ENCODE results near the gene DIAPH2.
"Not testable (repeated sequence)": the region's sequence is repeated elsewhere in the genome, so short reads cannot be mapped to it uniquely, and the experiment has no call there.

Gene DIAPH2

GRCh38 chrX:97389761-97390192, 705.1 kb downstream of the DIAPH2 start:
- DNase-seq (ENCODE audit: low spot score): no peak

- no peak for DNase-seq (ENCODE audit: low spot score)
Measured at GRCh38 chrX:97397371-97397770, 712.7 kb downstream of the DIAPH2 start.

GRCh38 chrX:97398030-97398551, 713.4 kb downstream of the DIAPH2 start:
- DNase-seq (ENCODE audit: low spot score): no peak

- DNase-seq (ENCODE audit: low spot score): no peak
Measured at GRCh38 chrX:97399400-97399799, 714.8 kb downstream of the DIAPH2 start.

GRCh38 chrX:97400492-97400891, 715.9 kb downstream of the DIAPH2 start:
- DNase-seq (ENCODE audit: low spot score): no peak

GRCh38 chrX:97401154-97401553, 716.5 kb downstream of the DIAPH2 start:
- no peak for DNase-seq (ENCODE audit: low spot score)

- no peak for DNase-seq (ENCODE audit: low spot score)
Measured at GRCh38 chrX:97401586-97402136, 717.0 kb downstream of the DIAPH2 start.

- no peak for DNase-seq (ENCODE audit: low spot score)
Measured at GRCh38 chrX:97402333-97402732, 717.7 kb downstream of the DIAPH2 start.

- no peak for DNase-seq (ENCODE audit: low spot score)
Measured at GRCh38 chrX:97402903-97403302, 718.3 kb downstream of the DIAPH2 start.

GRCh38 chrX:97405031-97405660, 720.5 kb downstream of the DIAPH2 start:
- no peak for DNase-seq (ENCODE audit: low spot score)

- DNase-seq (ENCODE audit: low spot score): not testable (repeated sequence)
Measured at GRCh38 chrX:97409632-97410415, 725.2 kb downstream of the DIAPH2 start.

GRCh38 chrX:97416461-97416860, 731.8 kb downstream of the DIAPH2 start:
- DNase-seq (ENCODE audit: low spot score): no peak

- no peak for DNase-seq (ENCODE audit: low spot score)
Measured at GRCh38 chrX:97429101-97429500, 744.5 kb downstream of the DIAPH2 start.

- DNase-seq (ENCODE audit: low spot score): no peak
Measured at GRCh38 chrX:97431281-97431680, 746.6 kb downstream of the DIAPH2 start.

- no peak for DNase-seq (ENCODE audit: low spot score)
Measured at GRCh38 chrX:97446298-97446882, 761.7 kb downstream of the DIAPH2 start.

GRCh38 chrX:97447306-97447705, 762.7 kb downstream of the DIAPH2 start:
- no peak for DNase-seq (ENCODE audit: low spot score)

- no peak for DNase-seq (ENCODE audit: low spot score)
Measured at GRCh38 chrX:97452283-97452682, 767.6 kb downstream of the DIAPH2 start.

GRCh38 chrX:97461763-97462162, 777.1 kb downstream of the DIAPH2 start:
- no peak for DNase-seq (ENCODE audit: low spot score)

GRCh38 chrX:97471071-97471470, 786.4 kb downstream of the DIAPH2 start:
- no peak for DNase-seq (ENCODE audit: low spot score)

GRCh38 chrX:97474933-97475332, 790.3 kb downstream of the DIAPH2 start:
- DNase-seq (ENCODE audit: low spot score): no peak

- no peak for DNase-seq (ENCODE audit: low spot score)
Measured at GRCh38 chrX:97479106-97479890, 794.7 kb downstream of the DIAPH2 start.

GRCh38 chrX:97481228-97481627, 796.6 kb downstream of the DIAPH2 start:
- no peak for DNase-seq (ENCODE audit: low spot score)
